MM.1S (cell line): ENCODE data around the gene PRKCA.

Experiments
- CTCF ChIP-seq: fragments of 300-600 bp; sonication (generic); IDR thresholded peaks from 2 replicates; pipeline ENCODE4 v1.5.1; 2016; ENCODE audit warnings: antibody characterized with exemption, low read length, mixed read lengths
- EZH2 ChIP-seq: fragments of 300-600 bp; sonication (generic); optimal IDR thresholded peaks from 2 replicates; pipeline ENCODE3; 2017; ENCODE audit warnings: low read depth, mild to moderate bottlenecking, antibody characterized with exemption, low read length, mixed read lengths

DNA sequence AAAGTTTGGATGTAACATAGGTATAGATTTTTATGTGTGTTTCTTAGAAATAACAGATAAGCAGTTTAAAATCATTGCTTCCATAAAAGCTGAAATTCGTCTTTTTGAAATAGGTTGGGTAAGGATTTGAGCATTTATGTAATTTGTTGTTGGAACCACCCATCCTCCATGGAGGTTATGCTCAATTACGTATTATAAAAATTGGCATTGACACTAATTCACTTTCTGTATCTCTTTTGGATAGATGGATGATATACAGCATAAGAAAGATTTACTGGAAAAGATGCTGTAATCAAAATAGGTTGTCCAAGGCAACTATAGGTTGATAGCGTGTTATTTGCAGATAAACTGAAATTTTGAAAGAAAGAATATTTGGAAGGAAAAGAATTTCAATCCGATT, 105.5 kb downstream of the PRKCA start:
- TF ChIP-seq EZH2, result no peak
- no peak for TF ChIP-seq CTCF
